NCI-H345 treated with DMSO at 0.1 percent for 48 hours (cell line): ENCODE results near the gene ISYNA1.

Experiments
- DNase-seq: peaks from one replicate; lab custom pipeline; 2025; ENCODE audit not compliant: unreplicated experiment; lab: John Stamatoyannopoulos, UW

Gene ISYNA1

DNA sequence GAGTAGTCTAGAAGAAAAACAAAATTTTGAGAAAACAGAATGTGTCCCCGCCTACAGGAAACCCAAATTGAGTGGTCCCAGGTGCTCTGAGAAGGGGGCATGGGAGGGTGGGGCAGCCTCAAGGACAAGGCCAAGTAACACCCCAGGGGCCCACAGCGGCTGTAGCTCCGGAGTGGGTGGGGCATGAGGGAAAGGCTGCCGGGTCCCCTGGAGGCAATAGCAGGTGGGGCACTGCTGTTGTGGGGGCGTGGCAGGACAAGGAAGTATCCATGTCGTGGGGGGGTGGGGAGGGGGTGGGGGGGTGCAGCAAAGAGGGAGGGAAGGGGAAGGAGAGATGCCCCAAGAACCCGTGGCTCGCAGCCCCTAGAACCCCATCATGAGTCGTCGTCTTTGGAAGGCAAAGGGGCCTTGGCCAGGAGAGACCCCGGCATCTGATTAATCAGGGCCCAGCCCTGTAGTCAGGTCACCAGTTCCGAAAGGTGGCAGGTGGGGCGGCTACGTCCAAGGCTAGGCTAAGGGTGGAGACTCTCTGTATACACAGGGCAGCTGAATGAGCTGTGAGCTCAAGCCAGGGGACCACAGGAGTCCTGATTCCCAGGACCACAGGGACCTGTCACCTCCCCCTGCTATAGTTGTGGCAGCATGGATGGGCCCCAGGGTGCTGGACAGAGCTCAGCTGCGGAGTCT is 7.5 kb upstream of the ISYNA1 start:
- no peak for DNase-seq

DNA sequence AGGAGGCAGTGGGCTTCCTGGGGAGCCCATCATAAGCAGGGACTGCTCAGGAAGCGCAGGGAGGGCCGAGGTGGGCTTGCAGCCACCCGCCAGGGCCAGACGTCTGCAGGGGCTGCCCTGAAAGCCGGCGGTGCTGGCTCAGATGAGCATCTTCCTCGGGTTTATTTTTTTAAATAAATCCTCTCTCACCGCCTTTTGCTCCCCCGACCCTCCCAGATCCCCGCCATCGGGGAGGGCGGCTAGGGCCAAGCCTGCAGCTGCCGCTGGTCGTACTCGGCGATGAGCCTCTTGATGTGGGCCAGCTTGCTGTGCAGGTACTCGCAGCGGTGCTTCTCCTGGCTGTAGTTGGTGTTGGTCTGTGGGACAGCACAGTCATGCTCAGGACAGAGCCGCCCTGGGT is 6.6 kb upstream of the ISYNA1 start:
- no peak for DNase-seq

DNA sequence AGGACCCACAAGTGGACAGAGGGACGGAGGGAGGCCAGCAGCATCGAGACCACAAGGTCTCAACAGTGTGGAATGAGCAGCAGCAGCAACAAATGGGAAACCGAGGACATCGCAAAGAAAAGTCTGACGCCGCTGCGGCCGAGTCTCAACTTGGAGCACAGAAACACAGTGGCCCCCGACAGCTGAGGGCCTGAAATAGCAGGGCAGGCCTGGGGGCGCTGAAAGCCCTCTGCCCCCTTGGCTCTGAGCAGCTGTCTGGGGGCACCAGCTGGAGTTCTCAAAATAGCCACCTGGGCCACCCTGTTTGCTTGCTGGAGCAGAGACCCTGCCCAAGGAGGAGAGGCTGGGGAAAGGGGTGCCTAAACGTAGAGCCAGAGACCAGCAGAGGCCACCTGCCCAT is 5.9 kb upstream of the ISYNA1 start:
- no peak for DNase-seq

DNA sequence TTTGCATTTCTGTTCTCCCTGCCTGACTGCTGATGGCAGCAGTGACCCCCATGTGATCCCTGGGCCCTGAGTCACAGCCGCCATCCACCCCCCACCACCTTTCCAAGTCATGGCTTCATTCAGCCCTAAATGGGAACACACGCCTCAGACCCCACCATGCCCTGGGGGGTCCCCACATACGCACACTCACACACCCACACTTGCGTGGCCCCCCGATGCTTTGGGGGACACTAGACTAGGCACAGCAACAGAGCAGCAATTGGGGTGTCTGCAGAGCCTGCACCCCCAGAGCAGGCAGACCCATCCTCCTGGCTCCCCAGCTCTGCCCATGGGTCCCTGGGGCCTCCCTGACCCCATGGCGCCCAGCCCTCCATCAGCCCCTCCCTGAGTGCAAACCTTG is 5.5 kb upstream of the ISYNA1 start:
- DNase-seq: no peak

DNA sequence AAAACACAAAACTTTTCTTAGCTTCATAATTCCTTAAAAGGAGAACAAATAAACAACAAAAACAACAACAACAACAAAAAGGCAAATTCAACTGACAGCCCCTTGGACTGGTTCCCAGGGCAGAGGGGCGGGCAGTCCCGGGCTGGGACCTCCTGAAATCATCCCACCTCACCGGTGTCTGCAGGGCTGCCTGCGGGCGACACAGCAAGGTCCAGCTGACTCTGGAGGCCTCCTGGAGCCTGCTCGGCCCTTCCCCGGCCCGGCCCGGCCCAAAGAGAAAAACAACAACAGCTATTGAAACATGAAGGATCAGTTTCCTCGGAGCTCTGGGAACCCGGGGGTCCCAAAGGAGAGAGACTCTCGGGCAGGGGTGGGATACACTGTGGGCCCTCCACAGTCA is 5.0 kb upstream of the ISYNA1 start:
- no peak for DNase-seq

DNA sequence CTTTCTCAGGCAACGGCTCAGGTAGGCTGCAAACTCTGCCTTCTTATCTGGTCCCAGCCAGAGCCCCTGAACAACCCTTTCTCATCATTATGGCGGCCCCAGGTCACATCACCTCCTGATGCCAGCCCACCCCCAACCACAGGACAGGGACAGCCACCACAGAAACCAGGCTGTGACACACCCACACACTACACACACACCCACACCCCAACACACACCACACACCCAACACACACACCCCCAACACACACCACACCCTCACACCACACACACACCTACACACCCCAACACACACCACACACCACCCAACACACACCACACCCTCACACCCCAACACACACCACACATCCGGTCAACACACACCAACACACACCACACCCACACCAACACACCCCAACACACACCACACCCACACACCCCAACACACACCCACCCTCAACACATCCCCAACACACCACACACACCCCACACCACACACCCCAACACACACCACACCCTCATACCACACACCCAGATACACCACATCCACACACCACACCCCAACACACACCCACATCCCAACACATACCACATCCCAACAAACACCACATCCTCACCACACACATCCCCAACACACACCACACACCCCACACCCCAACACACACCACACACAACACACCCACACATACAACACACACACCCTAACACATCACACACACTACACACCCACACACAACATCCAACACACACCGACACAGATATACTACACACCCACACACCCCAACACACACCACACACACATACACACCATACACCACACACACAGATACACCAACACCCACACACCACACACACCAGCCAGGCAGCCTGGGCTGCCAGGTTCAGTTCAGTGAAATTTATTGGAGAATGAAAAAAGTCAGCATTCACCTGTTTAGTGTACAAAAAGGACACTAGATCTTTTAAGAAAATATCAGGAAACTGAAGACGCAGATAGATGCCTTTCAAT is 4.2 kb upstream of the ISYNA1 start:
- DNase-seq: no peak

DNA sequence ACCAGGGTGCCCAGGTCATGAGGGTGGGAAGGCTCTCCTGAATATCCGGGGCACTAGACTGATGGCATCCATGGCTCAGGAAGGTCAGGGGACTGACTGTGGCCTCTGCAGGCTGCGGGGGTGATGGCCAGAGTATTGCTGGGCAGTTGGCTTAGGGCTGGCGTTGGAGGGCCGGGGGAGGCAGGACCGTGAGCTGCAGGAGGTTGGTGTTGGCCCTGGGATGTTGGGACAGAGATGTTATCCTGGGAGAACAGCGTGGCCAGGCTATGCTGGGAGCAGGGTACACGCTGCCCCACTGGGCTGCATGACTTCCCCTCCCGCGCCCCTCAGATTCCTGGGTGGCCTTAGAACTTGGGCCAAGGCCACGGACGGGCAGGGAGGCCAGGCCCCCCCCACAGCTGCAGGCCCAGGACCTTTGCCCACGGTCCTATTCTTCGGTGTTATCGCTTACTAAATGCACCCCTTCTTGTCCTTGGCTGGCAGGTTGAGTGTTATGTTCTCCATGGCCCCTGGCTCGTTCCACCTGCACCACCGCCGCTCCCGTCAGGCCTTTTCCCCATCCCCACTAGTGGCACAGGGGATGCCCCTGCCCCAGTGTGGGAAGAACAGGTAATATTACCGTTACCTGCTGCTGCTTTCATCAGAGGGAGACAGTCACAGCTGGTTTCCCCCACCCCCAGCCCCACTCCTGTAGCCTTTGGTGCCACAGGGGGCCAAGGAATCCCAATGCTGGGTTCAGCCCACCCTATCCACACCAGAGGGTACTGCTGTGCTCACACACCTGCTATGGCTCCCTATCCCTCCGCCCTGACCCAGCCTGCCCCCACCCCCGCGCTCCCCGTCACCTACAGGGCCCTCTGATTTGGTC is 3.2 kb upstream of the ISYNA1 start:
- DNase-seq: no peak

DNA sequence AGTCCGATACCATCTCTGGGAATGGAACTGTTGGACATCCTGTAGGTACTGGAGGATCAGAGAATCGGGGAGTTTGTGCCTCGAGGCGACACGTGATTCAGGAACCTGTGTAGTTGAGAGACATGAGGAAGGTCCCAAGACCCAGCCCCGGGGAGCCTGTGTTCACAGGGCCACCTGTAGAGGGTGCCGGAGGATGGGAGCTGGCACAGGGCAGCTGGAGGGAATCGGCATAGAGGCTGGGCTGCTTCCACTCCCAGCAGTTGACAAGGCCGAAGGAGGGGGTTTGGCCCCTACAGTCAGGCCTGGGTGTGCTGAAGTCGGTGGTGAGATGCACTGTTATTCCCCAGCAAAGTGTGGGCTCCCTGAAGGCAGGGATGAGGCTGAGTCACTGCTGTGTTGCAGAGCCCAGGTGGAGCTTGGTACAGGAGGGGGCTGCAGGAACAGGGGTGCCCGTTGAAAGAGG is 2.5 kb upstream of the ISYNA1 start:
- DNase-seq: no peak

DNA sequence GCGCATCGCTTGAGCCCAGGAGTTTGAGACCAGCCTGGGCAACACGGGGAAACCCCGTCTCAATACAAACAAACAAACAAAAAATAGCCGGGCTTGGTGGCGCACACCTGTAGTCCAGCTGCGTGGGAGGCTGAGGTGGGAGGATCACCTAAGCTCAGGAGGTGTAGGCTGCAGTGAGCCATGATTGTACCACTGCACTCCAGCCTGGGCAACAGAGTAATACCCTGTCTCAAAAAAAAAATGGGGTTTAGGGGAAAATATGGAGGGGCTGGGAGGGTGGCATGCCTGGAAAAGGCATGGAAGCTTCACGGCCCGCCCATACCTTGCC is 1.9 kb upstream of the ISYNA1 start:
- no peak for DNase-seq

DNA sequence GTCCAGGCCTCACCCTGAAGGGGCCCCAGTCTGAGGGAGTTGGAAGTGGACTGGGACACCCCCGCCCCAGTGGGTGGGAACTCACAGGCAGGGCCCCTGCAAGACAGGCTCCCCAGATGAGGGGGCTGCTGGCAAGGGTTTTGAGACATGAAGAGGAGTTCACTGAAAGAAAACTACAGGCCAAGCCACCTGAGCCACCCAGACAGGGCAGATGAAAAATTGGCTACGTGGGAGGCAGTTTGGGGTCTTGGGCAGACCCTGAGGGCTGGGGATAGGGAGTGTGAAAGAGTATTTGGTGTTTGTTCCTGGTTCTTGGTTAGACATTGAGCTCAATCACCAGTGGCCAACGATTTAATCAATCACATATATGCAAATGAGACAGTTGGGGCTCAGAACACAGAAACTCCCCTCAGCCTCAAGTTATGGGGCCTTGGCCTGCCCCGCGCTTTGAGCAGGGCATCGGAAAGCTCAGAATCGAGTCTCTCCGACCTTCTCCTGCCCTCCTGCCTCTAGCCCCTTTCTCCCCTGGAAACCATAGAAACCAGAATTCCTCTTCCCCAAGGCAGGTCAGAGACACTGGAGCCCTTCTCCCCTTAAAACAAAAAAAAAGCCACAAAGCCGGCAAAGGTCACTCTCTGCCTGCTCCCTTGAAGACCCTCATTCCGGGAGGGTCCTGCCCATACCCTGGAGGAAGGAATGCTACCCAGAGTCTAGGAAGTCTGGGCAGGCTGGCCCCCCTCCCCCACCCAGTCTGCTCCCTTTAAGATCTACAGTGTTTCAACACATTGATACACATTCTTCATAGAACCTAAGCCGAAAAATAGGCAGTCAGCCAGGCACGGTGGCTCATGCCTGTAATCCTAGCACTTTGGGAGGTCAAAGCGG is 1.3 kb upstream of the ISYNA1 start:
- DNase-seq: no peak

DNA sequence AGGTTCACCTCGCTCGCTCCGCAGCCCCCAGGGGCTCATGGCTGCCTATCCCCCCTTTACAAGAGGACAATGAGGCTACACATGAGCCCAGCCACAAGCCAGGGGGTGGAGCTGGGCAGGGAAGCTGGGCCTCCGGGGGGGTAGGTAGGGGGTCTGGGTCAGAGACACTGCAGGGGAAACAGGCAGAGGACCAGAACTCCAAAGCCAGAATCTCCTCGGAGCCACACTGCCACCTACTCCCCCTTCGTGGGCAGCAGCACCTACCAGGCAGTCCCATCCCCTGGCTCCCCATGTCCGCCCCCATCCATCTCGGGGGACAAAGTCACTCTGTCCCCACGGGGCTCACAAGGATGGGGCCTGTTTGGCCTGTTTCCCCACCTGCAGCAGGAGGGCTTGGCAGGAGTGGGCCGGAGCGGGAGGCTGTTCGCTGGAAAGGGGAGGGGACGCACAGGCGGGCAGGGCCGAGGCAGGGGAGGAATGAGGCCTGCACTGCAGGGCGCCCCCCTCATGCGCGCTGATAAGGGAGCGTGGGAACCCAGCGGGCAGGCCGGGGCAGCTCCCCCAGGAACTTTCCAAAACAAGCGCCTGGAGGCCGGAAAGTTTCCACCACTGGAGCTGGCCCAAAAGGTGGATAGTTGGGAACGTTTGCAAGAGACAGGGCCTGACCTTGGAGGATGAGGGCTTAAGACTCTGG is 545 bp upstream of the ISYNA1 start:
- no peak for DNase-seq

DNA sequence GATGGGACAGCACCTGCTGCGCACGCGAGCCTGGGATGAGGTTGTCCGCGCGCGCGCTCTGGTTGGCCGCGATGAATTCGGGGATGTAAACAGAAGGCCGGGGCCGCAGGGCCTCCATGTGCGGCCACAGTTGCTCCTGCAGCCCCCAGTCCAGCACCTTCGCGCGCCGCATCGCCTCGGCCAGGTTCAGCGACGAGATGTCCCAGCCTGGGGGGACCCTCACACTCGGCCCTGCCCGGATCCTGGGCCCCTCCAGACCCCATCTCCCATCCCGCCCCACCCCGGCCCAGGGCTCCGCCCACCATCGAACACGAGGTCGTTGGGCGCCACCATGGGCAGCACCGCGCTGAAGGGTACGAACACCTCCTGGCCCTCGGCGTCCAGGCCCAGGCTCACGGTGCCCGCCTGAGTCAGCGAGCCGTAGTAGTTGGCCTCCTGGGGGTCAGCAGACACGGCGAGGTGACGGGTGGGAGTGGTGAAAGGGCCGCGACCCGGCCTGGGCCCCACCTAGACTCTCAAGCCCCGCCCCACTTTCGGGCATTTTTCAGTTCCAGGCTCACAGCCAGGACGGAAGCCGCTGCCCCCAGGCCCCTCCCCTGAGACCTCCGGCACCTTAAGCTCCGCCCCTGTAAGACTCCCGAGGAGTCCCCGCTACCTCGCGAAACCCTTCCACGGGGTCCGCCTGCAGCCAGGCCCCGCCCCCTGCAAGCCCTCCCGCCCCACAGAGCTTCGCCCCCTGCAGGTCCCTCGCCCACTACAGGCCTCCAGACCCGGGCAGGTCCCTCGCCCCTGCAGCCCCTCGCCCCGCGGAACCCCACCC is 1.1 kb downstream of the ISYNA1 start:
- peak; percentile 51 for DNase-seq

DNA sequence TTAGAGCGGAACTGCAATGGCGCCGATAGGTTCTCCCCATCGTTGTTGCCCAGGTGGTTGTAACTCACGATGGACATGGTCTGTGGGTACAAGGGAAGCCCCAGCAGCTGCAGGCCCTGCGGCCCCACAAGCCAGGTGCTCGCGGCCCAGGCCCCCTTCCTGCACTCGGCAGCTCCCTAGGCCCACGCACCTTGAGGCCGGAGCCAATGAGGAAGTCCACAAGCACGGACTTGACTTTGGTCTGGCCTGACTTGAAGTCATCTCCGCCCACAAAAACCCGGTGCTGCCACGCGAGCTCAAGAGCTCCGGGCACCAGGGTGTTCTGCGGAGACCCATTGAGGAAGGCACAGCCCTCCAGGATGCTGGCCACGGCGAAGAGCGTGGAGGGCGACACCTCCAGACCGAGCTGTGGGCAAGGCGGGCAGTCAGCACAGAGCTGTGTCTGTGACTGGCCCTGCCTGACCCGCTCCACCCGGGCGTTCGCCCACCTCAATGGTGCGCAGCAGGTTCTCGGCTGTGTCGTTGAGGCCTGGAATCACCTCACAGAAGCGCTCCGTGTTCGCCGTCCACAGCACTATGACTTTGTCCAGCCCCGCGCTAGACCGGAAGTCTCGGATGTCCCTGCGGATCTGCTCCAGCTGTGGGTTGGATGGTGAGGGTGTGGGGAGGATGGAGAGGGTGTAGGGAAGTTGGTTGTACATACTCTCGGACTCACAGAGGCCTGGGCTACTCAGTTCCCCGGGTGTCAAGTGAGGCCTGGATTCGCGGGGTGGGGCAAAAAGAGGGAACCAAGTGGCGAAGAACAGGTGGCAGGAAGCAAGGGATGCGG is 1.9 kb downstream of the ISYNA1 start:
- no peak for DNase-seq

DNA sequence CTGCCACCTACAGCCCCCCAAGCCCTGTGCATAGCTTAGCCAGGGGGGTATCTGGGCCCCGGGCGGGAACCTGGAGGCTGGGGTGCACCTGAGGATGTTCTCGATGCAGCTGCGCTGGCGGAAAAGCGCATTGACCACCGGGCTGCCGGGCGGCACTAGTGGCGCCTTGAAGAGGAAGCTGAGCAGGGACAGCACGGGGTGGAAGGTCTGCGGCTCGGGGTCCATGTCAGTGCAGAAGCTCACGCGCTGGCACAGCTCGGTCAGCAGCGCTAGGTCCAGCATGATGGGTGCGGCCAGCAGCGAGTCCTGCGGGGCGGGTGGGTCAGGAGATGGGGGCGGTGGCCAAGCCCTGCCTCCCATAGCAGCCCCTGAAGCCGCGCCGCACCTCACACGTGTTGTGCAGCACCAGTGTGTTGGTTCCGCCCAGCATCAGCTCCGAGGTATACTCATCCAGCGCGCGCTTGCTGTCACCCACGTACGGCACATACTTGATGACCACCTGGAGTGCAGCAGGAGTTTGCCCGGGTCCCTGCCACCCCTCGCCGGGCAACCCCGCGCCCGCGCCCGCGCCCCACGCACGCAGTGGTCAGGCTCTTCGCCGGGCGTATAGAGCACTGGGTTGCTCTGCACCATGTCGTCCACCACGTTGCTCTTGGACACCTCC is 2.6 kb downstream of the ISYNA1 start:
- no peak for DNase-seq

DNA sequence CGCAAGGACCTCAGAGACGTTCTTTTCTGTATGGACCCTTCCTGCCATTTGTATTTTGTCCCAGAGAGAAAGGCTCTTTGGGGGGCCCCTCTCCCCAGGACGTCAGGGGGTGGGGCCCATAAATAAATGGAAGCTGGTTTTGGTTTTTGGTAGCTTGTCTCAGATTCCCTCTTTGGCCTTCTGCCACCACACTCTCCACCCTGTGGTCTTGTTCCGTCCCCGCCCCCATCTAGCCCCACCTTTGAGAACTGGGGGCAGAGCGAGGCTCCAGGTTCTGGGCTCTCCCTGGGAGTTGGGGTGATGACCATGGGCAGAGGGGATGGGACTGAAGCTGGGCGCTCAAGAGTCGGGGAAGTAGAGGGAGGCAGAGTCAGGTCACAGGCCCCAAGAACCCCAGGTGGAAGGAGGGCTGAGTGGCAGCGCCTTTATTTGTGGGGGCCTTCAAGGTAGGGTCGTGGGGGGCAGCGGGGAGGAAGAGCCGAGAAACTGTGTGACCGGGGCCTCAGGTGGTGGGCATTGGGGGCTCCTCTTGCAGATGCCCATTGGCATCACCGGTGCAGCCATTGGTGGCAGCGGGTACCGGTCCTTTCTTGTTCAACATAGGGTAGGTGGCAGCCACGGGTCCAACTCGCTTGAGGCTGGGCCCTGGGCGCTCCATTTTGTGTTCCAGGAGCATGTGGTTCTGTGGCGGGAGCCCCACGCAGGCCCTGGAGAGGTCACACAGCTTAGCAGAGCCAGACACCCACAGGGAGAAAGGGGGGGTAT is 3.3 kb downstream of the ISYNA1 start:
- no peak for DNase-seq

DNA sequence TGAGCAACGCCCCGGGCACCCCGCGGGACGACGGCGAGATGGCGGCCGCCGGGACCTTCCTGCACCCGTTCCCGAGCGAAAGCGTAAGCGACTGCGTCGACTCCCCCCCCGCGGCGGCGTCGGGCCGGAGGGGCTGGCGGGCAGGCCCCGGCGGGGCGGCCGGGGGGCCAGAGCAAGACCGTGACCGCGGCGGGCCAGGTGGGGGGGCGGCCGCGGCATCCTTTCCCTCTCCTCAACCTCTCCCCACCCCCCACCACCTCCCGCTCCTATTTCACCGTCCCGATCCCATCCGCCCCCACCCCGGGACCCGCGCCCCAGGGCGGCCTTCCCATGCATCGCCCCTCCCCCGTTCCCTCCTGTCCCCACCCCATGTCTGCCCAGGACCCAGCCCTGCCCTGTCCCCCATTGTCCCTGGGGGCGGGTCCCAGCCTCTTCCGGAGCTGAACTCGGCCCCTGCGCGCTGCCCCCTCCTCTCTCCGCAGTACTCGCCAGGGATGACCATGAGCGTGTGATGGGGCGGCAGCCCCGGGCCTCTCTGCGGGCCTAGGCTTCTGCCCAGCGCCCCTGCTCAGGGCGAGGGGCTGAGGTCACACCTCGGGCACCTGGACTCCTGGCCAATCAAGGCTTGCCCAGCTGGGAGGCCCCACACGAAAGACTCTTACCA is 4.1 kb downstream of the ISYNA1 start:
- no peak for DNase-seq
